Mesendoderm (in vitro differentiated cells): Measurements from ENCODE around the gene SLC30A10.
"Not testable (repeated sequence)": the region's sequence is repeated elsewhere in the genome, so short reads cannot be mapped to it uniquely, and the experiment has no call there.

Source experiments
- DNase-seq: peaks from one replicate; pipeline ENCODE4 v3.0.0; 2013
- H2AK5ac ChIP-seq: 2 replicates; pipeline ENCODE4 v1.6.1; 2013; ENCODE audit warnings: low read length, inconsistent platforms
- H2BK120ac ChIP-seq: 2 replicates; pipeline ENCODE4 v1.6.1; 2013; ENCODE audit warnings: low read depth, mild to moderate bottlenecking, low read length, moderate library complexity, mixed read lengths
- H2BK15ac ChIP-seq: replicated peaks from 2 replicates; pipeline ENCODE4 v1.6.1; 2013; ENCODE audit warnings: low read depth, mild to moderate bottlenecking, moderate library complexity
- H2BK5ac ChIP-seq: 2 replicates; pipeline ENCODE4 v1.6.1; 2013; ENCODE audit warnings: low read length, inconsistent platforms
- H3K18ac ChIP-seq: 2 replicates; pipeline ENCODE4 v1.6.1; 2013; ENCODE audit warnings: mild to moderate bottlenecking, low read length, mixed read lengths
- H3K23ac ChIP-seq: one replicate; pipeline ENCODE4 v1.6.1; 2013; ENCODE audit warnings: low read length
- H3K27ac ChIP-seq: 2 replicates; pipeline ENCODE4 v1.5.1; 2013; ENCODE audit warnings: low read depth, mild to moderate bottlenecking, inconsistent platforms, low read length, moderate library complexity
- H3K27me3 ChIP-seq: 2 replicates; pipeline ENCODE4 v1.6.1; 2013; ENCODE audit warnings: low read length, control low read depth, mild to moderate bottlenecking, inconsistent platforms; ENCODE audit not compliant: insufficient read depth, poor library complexity
- H3K36me3 ChIP-seq: 2 replicates; pipeline ENCODE4 v1.6.1; 2013; ENCODE audit warnings: low read length, inconsistent platforms; ENCODE audit not compliant: control insufficient read depth, insufficient read depth
- H3K4ac ChIP-seq: one replicate; pipeline ENCODE4 v1.6.1; 2013; ENCODE audit warnings: low read depth, mild to moderate bottlenecking, low read length, moderate library complexity
- H3K4me1 ChIP-seq: 2 replicates; pipeline ENCODE4 v1.6.1; 2013; ENCODE audit warnings: low read depth, low read length, inconsistent platforms; ENCODE audit not compliant: control insufficient read depth
- H3K4me2 ChIP-seq: 2 replicates; pipeline ENCODE4 v1.6.1; 2013; ENCODE audit warnings: low read length
- H3K4me3 ChIP-seq: 2 replicates; pipeline ENCODE4 v1.5.1; 2013; ENCODE audit warnings: mild to moderate bottlenecking, low read length
- H3K56ac ChIP-seq: one replicate; pipeline ENCODE4 v1.6.1; 2013; ENCODE audit warnings: low read length
- H3K79me1 ChIP-seq: 2 replicates; pipeline ENCODE4 v1.6.1; 2013; ENCODE audit warnings: low read length, inconsistent platforms
- H3K79me2 ChIP-seq: 2 replicates; pipeline ENCODE4 v1.6.1; 2013; ENCODE audit warnings: mild to moderate bottlenecking, low read length; ENCODE audit not compliant: control insufficient read depth, insufficient read depth
- H3K9ac ChIP-seq: 2 replicates; pipeline ENCODE4 v1.6.1; 2013; ENCODE audit warnings: low read length, inconsistent platforms
- H4K5ac ChIP-seq: one replicate; pipeline ENCODE4 v1.6.1; 2013; ENCODE audit warnings: low read length
- H4K8ac ChIP-seq: one replicate; pipeline ENCODE4 v1.6.1; 2013; ENCODE audit warnings: low read depth, mild to moderate bottlenecking, control low read depth, low read length, moderate library complexity
- WGBS: extraction: QIAGEN DNeasy Blood & Tissue Kit; methylation state at CpG from one replicate; pipeline ENCODE4 v1.1.7; 2013; ENCODE audit warnings: low lambda C conversion rate, missing lambda C conversion rate; ENCODE audit not compliant: insufficient coverage; ENCODE audit errors: extremely low coverage; 5-methylcytosine and 5-hydroxymethylcytosine counted together

Gene SLC30A10

GRCh38 chr1:219906924-219907771 lies 21.2 kb downstream of the SLC30A10 start:
- Histone ChIP-seq H3K9ac (no peak overlapping the region), H3K4me3 (no peak overlapping the region), H3K27ac (no peak overlapping the region), H2AK5ac (no peak overlapping the region), H3K4me1 (no peaks in the 10 kb centered on the region), H4K5ac (no peak overlapping the region), H3K18ac (no peak overlapping the region), H3K36me3 (no peaks in the 10 kb centered on the region), H2BK15ac (no peak overlapping the region), H2BK5ac (no peak overlapping the region), H3K23ac (no peak overlapping the region), H3K4me2 (no peak overlapping the region), H3K79me1 (no peaks in the 10 kb centered on the region), H2BK120ac (no peak overlapping the region), H3K27me3 (no peaks in the 10 kb centered on the region), H4K8ac (no peak overlapping the region), H3K4ac (no peak overlapping the region), H3K79me2 (no peaks in the 10 kb centered on the region), H3K56ac (no peak overlapping the region)
- no CpG with 5 or more reads among the region's 5 CpGs for WGBS
- no peak for DNase-seq

- DNase-seq, H3K36me3 ChIP-seq, H4K8ac ChIP-seq, H3K27me3 ChIP-seq, H3K4me2 ChIP-seq, H3K56ac ChIP-seq, H2BK15ac ChIP-seq, H2BK120ac ChIP-seq, H3K27ac ChIP-seq, H3K79me1 ChIP-seq, H4K5ac ChIP-seq, H2BK5ac ChIP-seq, H3K4ac ChIP-seq, H3K23ac ChIP-seq, H2AK5ac ChIP-seq, H3K18ac ChIP-seq, H3K4me3 ChIP-seq, H3K9ac ChIP-seq, H3K4me1 ChIP-seq, H3K79me2 ChIP-seq: not testable (repeated sequence)
- no CpG with 5 or more reads among the region's 8 CpGs for WGBS
Measured at GRCh38 chr1:219906565-219906923, 21.8 kb downstream of the SLC30A10 start.

DNA sequence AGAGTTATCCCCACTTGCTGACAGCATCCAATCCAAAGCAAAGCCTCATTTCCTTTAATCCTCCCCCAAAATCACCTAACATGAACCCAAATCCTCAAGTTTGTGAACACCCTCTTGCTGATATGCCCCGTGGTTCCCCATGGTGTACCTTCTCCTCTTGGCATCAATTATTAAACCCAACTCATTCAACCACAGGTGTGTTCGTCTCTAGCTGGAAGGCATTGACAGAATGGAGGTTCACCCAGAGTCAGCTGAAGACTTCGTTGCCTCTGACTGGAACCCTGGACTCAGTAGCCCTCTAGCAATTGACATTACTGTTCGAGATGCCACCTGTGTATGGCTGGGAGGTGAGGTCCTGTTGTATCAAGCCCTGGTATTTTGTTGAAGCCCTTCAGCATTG lies 22.8 kb downstream of the SLC30A10 start:
- WGBS = no CpG with 5 or more reads among the region's 4 CpGs
- no peaks in the 10 kb centered on the region for H3K79me2 ChIP-seq

DNA sequence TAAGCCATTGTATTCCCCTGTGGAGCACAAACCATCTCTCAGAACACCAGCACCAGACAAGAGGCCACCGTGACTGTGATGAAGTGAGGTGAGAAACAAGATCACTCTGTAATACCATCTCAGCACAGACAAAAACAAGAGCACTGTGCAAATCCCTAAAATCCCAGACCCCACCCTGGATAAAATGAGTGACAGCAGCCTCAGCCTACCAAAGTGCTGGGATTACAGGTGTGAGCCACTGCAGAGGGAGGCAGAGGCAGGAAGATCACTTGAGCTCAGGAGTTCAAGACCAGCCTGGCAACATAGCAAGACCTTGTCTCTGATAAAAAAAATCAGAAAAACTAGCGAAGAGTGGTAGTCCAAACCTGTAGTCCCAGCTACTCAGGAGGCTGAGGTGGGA lies 23.4 kb downstream of the SLC30A10 start:
- no peaks in the 10 kb centered on the region for H3K79me1 ChIP-seq
- no peaks in the 10 kb centered on the region for H3K27me3 ChIP-seq
- H3K56ac ChIP-seq = no peak overlapping the region
- no peaks in the 10 kb centered on the region for H3K79me2 ChIP-seq
- no peak overlapping the region for H3K18ac ChIP-seq
- H3K4me3 ChIP-seq = no peak overlapping the region
- DNase-seq = no peak
- H4K5ac ChIP-seq = no peak overlapping the region
- no peaks in the 10 kb centered on the region for H3K4me1 ChIP-seq
- H3K4me2 ChIP-seq = no peak overlapping the region
- H2BK15ac ChIP-seq = no peak overlapping the region
- no peak overlapping the region for H3K9ac ChIP-seq
- no peak overlapping the region for H3K27ac ChIP-seq
- H2BK5ac ChIP-seq = no peak overlapping the region
- H2BK120ac ChIP-seq = no peak overlapping the region
- H2AK5ac ChIP-seq = no peak overlapping the region
- H4K8ac ChIP-seq = no peak overlapping the region
- H3K36me3 ChIP-seq = no peaks in the 10 kb centered on the region
- no peak overlapping the region for H3K23ac ChIP-seq
- no peak overlapping the region for H3K4ac ChIP-seq
- WGBS = no CpG with 5 or more reads among the region's 2 CpGs

More for the DNA sequence above, 22.8 kb downstream of the SLC30A10 start:
- no peak overlapping the region for H4K5ac ChIP-seq
- H3K18ac ChIP-seq = no peak overlapping the region
- no peak overlapping the region for H2BK120ac ChIP-seq
- no peak overlapping the region for H3K27ac ChIP-seq
- H3K4me3 ChIP-seq = no peak overlapping the region
- H3K9ac ChIP-seq = no peak overlapping the region
- no peaks in the 10 kb centered on the region for H3K36me3 ChIP-seq
- H3K4me2 ChIP-seq = no peak overlapping the region
- no peak overlapping the region for H3K56ac ChIP-seq
- H3K23ac ChIP-seq = no peak overlapping the region
- H3K4me1 ChIP-seq = no peaks in the 10 kb centered on the region
- no peaks in the 10 kb centered on the region for H3K79me1 ChIP-seq
- no peak overlapping the region for H2BK5ac ChIP-seq
- no peaks in the 10 kb centered on the region for H3K27me3 ChIP-seq
- no peak overlapping the region for H2BK15ac ChIP-seq
- no peak overlapping the region for H4K8ac ChIP-seq
- DNase-seq = no peak
- H3K4ac ChIP-seq = no peak overlapping the region
- no peak overlapping the region for H2AK5ac ChIP-seq

DNA sequence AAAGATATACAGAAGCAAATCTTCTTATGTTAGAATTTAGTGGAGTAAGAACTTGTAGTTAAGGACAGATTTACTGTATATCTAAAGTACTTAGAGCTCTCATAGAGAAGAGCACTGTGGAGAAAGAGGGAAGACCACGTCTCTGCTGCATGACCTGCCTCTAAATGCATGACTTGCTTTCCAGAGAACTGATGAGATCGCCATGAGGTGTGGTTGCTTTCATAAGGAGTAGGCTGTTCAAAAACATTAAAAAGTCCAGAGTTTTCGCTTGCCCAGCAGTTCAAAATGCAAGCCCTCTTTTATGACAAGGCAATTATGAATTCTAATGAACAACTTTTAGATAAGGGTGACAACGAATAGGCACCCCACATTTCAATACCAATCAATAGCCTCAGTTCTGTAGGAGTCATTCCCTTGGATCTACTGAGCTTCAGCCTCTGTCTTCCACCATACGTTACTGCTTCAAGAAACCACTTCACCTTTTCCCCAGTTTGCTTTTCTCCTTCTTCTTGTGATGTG lies 24.9 kb downstream of the SLC30A10 start:
- Histone ChIP-seq H3K23ac (no peak overlapping the region), H3K27ac (no peak overlapping the region), H3K4me3 (no peak overlapping the region), H3K79me2 (no peaks in the 10 kb centered on the region), H3K4me1 (no peaks in the 10 kb centered on the region), H3K4ac (no peak overlapping the region), H3K18ac (no peak overlapping the region), H3K79me1 (no peaks in the 10 kb centered on the region), H3K56ac (no peak overlapping the region), H4K8ac (no peak overlapping the region), H3K27me3 (no peaks in the 10 kb centered on the region), H4K5ac (no peak overlapping the region), H3K9ac (no peak overlapping the region), H3K36me3 (no peaks in the 10 kb centered on the region), H2BK120ac (no peak overlapping the region), H2BK5ac (no peak overlapping the region), H2AK5ac (no peak overlapping the region), H3K4me2 (no peak overlapping the region), H2BK15ac (no peak overlapping the region)
- WGBS = no CpG with 5 or more reads among the region's 5 CpGs
- DNase-seq = no peak

DNA sequence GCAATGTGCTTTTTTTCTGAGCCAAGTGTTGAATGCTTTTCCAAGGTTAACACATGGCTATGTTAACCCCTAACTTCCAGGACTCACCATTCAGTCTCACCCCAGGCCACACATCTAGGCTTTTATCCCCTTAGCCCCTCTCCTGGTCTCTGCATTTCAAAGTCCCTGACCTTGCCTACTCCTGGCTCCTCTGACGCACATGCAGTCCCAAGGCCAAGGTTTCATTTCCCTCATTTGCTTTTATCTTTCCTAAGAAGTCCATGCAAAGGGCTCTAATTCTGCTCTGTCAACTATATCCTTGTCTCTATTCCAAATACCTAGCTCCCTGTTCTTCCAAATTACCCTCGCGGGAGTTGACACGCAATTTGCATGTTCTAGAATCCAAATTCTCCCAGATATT lies 25.4 kb downstream of the SLC30A10 start:
- no peak overlapping the region for H3K9ac ChIP-seq
- no peak overlapping the region for H4K8ac ChIP-seq
- WGBS = no CpG with 5 or more reads among the region's 4 CpGs
- H2BK120ac ChIP-seq = no peak overlapping the region
- H3K79me1 ChIP-seq = no peaks in the 10 kb centered on the region
- H4K5ac ChIP-seq = no peak overlapping the region
- H3K4me1 ChIP-seq = no peaks in the 10 kb centered on the region
- H3K56ac ChIP-seq = no peak overlapping the region
- H3K4ac ChIP-seq = no peak overlapping the region
- H3K23ac ChIP-seq = no peak overlapping the region
- no peak overlapping the region for H3K4me3 ChIP-seq
- H3K18ac ChIP-seq = no peak overlapping the region
- no peak for DNase-seq
- no peak overlapping the region for H2AK5ac ChIP-seq
- H3K4me2 ChIP-seq = no peak overlapping the region
- no peak overlapping the region for H2BK5ac ChIP-seq
- no peaks in the 10 kb centered on the region for H3K79me2 ChIP-seq
- H3K27me3 ChIP-seq = no peaks in the 10 kb centered on the region
- no peaks in the 10 kb centered on the region for H3K36me3 ChIP-seq
- no peak overlapping the region for H3K27ac ChIP-seq
- H2BK15ac ChIP-seq = no peak overlapping the region
